Lower leg skin (tissue), 4 donors: ENCODE results near the gene KHDC4. TPM values are rescaled to one million over a fixed set of nuclear protein-coding genes. Genes with fewer than 3 reads are reported as not detected.

Experiments used
- DNase-seq, 2 donors: peaks; one replicate each; pipeline ENCODE4 v3.0.0-alpha.2; 2019; ENCODE audit warnings: low spot score in 2 of 2
- H3K4me3 ChIP-seq: fragments of 200-600 bp; sonication (generic); 2 replicates; pipeline ENCODE4 v1.5.1; 2017; ENCODE audit warnings: mild to moderate bottlenecking, low read depth; ENCODE audit not compliant: poor library complexity, severe bottlenecking
- POLR2A ChIP-seq, 2 donors: fragments of 450-650 bp; IDR thresholded peaks; one replicate each; pipeline ENCODE4 v1.6.1; 2016 to 2017; ENCODE audit warnings: antibody characterized with exemption in 2 of 2, mild to moderate bottlenecking in 1 of 2, moderate library complexity in 1 of 2
- WGBS, 2 donors: methylation state at CpG; one replicate each; pipeline ENCODE4 v1.1.5; 2018; 5-methylcytosine and 5-hydroxymethylcytosine counted together
- intact Hi-C: fragments of 100-400 bp; cut with DNase I; formaldehyde crosslinking; loops from one replicate; pipeline ENCODE4 v1.15.0; 2023; ENCODE audit warnings: low total_unique reads
- total RNA-seq, 4 donors: library from RNA; depleted of rRNA; stranded (reverse); fragments of >200 nt; gene quantifications; one replicate each; pipeline ENCODE4 v1.1.0, GENCODE V29; 2016
- TF ChIP-seq, protein P1 (sequence below), 3 donors: fragments of 450-650 bp; IDR thresholded peaks; one replicate each; pipeline ENCODE4 v1.5.1; 2016; ENCODE audit warnings: antibody characterized with exemption in 3 of 3, mild to moderate bottlenecking in 3 of 3, moderate library complexity in 2 of 3

KHDC4 gene
- total RNA-seq, 4 donors from 2014 or later, result 32.7 to 96.0 (median 45.5) TPM

DNA sequence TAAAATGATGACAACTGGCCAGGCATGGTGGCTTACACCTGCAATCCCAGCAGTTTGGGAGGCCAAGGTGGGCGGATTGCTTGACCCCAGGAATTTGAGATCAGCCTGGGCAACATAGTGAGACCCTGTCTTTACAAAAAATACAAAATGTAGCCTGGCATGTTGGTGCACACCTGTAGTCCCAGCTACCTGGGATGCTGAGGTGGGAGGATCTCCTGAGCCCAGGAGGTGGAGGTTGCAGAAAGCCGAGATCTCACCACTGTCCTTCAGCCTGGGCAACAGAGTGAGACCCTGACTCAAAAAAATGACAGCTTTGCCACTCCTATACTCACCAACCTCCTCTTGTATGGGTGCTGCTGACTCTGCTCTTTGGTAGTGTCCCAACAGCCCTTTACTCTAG, 56.3 kb downstream of the KHDC4 start:
- intact Hi-C loops, result no loop called here
- H3K4me3 ChIP-seq, result no peak overlapping the region
- TF ChIP-seq POLR2A (IDR thresholded peaks at IDR 0.05), result no peak
- TF ChIP-seq, protein P1, sequence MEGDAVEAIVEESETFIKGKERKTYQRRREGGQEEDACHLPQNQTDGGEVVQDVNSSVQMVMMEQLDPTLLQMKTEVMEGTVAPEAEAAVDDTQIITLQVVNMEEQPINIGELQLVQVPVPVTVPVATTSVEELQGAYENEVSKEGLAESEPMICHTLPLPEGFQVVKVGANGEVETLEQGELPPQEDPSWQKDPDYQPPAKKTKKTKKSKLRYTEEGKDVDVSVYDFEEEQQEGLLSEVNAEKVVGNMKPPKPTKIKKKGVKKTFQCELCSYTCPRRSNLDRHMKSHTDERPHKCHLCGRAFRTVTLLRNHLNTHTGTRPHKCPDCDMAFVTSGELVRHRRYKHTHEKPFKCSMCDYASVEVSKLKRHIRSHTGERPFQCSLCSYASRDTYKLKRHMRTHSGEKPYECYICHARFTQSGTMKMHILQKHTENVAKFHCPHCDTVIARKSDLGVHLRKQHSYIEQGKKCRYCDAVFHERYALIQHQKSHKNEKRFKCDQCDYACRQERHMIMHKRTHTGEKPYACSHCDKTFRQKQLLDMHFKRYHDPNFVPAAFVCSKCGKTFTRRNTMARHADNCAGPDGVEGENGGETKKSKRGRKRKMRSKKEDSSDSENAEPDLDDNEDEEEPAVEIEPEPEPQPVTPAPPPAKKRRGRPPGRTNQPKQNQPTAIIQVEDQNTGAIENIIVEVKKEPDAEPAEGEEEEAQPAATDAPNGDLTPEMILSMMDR (IDR thresholded peaks at IDR 0.05), result no peak
- no peak for DNase-seq
- 100% methylated on average over 2 of the region's 2 CpGs for WGBS, 2 donors

DNA sequence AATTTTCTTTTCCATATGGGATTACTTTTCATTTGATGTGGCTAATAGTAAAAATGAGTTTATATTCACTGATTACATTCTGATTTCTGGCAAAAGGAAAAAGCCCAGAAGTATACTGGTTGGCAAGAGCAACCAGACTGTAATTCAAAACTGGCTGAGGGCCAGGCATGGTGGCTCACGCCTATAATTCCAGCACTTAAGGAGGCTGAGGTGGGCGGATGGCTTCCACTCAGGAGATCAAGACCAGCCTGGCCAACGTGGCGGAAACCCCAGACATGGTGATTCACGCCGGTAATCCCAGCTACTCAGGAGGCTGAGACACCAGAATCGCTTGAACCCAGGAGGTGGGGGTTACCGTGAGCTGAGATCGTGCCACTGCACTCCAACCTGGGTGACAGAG, 60.4 kb downstream of the KHDC4 start:
- H3K4me3 ChIP-seq, result no peak overlapping the region
- no peak for TF ChIP-seq POLR2A (IDR thresholded peaks at IDR 0.05)
- TF ChIP-seq, protein P1 (IDR thresholded peaks at IDR 0.05), result no peak
- DNase-seq, result no peak
- WGBS, 2 donors, result 63 to 65% methylated on average over 9 of the region's 9 CpGs
- intact Hi-C loops, result no loop called here

DNA sequence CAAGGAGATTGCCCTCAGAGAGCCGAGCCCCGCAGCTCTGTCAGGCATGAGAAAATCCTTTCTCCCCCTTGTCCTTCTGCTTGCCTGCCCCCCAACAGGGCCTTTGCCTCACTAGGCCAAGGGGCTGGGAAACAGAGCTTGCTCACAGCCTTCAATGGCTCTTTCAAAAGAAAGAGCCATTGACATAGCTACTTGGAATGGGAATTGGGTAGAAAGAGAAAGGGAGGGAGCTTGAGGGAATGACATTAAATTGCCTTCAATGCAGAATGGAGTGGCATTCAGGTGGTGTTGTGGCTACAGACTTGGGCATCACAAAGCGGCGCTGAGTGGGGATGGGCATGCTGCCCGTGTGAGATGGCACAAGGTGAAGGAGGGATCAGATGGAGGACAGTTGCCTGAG, 61.7 kb downstream of the KHDC4 start:
- no peak overlapping the region for H3K4me3 ChIP-seq
- no peak for DNase-seq
- WGBS, 2 donors, result 90 to 91% methylated on average over 5 of the region's 5 CpGs
- intact Hi-C loops, result no loop called here
- TF ChIP-seq, protein P1 (IDR thresholded peaks at IDR 0.05), result no peak
- TF ChIP-seq POLR2A (IDR thresholded peaks at IDR 0.05), result no peak

DNA sequence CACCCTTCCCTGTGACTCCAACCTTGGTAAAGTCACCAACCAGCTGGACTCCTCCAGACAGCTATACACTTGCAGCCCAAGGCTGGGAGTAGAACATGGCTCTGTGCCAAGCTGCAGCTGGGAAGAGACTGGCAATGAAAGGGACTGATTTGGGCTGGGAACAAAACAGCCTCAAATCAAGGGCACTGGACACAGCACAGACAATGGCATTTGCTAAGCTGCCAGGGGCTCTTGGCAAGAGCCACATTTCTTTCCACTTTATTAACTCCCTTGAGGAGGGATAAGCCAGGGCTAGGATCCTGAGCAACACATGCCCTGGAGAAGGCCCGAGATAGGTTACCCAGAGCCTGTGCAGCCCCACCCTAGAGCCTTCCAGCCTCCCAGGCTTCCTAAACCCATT, 62.8 kb downstream of the KHDC4 start:
- no peak for DNase-seq
- intact Hi-C loops, result no loop called here
- no peak overlapping the region for H3K4me3 ChIP-seq
- no peak for TF ChIP-seq POLR2A (IDR thresholded peaks at IDR 0.05)
- TF ChIP-seq, protein P1 (IDR thresholded peaks at IDR 0.05), result no peak
- 31 to 50% methylated on average over 1 of the region's 1 CpG for WGBS, 2 donors

DNA sequence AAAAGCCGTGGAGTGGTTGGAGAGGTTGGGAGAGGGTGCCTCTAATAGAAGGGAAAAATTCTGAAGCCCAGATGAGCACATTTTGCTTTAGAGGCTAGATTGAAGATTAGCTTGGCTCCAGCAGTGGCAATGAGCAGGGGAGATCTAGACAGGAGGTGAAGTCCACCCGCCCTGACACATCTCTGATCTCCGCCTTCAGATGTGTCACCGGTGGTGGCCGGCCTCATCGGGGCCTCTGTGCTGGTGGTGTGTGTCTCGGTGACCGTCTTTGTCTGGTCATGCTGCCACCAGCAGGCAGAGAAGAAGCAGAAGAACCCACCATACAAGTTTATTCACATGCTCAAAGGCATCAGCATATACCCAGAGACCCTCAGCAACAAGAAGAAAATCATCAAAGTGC, 66.4 kb downstream of the KHDC4 start:
- H3K4me3 ChIP-seq, result no peak overlapping the region
- intact Hi-C loops, result no loop called here
- 89 to 91% methylated on average over 8 of the region's 8 CpGs for WGBS, 2 donors
- TF ChIP-seq, protein P1 (IDR thresholded peaks at IDR 0.05), result no peak
- TF ChIP-seq POLR2A (IDR thresholded peaks at IDR 0.05), result no peak
- DNase-seq, result no peak

DNA sequence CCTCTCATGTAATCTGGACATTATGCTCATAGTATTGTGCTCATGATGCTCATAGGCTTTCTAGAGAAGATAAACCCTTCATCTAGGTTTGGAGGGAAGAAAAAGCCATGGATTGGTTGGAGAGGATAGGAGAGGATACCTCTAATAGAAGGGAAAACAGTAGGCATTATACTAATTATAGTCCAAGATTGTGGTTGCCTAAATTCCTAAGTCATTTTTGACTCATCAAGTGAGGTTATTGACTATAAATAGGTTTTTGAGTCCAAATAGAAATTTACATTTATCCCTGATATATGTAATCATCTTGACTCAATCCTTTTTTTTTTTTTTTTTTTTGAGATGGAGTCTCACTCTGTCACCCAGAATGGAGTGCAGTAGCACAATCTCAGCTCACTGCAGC, 69.8 kb downstream of the KHDC4 start:
- H3K4me3 ChIP-seq, result no peak overlapping the region
- intact Hi-C loops, result no loop called here
- no peak for DNase-seq
- TF ChIP-seq, protein P1 (IDR thresholded peaks at IDR 0.05), result no peak
- no peak for TF ChIP-seq POLR2A (IDR thresholded peaks at IDR 0.05)
